Neural progenitor cell (in vitro differentiated cells): ENCODE measurements around the gene OR8S1. TPM values are rescaled to one million over a fixed set of nuclear protein-coding genes. Genes with fewer than 3 reads are reported as not detected.
"Not testable (repeated sequence)": the region's sequence is repeated elsewhere in the genome, so short reads cannot be mapped to it uniquely, and the experiment has no call there.

Source experiments
- DNase-seq: peaks from one replicate; pipeline ENCODE4 v3.0.0-alpha.2; 2016; ENCODE audit warnings: low spot score
- H2AFZ ChIP-seq: fragments of 200-600 bp; sonication (generic); replicated peaks from 2 replicates; pipeline ENCODE4 v1.6.1; 2016; ENCODE audit warnings: antibody characterized with exemption
- H3F3A ChIP-seq: fragments of 200-600 bp; sonication (generic); 2 replicates; pipeline ENCODE4 v1.6.1; 2016; ENCODE audit warnings: antibody characterized with exemption, low read depth
- H3K27ac ChIP-seq: fragments of 200-600 bp; sonication (generic); 2 replicates; pipeline ENCODE4 v1.5.1; 2016; ENCODE audit warnings: mild to moderate bottlenecking
- H3K27me3 ChIP-seq: fragments of 200-600 bp; sonication (generic); 2 replicates; pipeline ENCODE4 v1.6.1; 2016; ENCODE audit warnings: mild to moderate bottlenecking, moderate library complexity
- H3K36me3 ChIP-seq: fragments of 200-600 bp; sonication (generic); 2 replicates; pipeline ENCODE4 v1.5.1; 2016
- H3K4me1 ChIP-seq: fragments of 200-600 bp; sonication (generic); 2 replicates; pipeline ENCODE4 v1.6.1; 2016; ENCODE audit warnings: mixed run types
- H3K4me2 ChIP-seq: fragments of 200-600 bp; sonication (generic); 2 replicates; pipeline ENCODE4 v1.6.1; 2016
- H3K4me3 ChIP-seq: fragments of 200-600 bp; sonication (generic); 2 replicates; pipeline ENCODE4 v1.5.1; 2016
- H3K79me2 ChIP-seq: fragments of 200-600 bp; sonication (generic); 2 replicates; pipeline ENCODE4 v1.6.1; 2016; ENCODE audit warnings: low read depth
- H3K9ac ChIP-seq: fragments of 200-600 bp; sonication (generic); 2 replicates; pipeline ENCODE4 v1.6.1; 2016
- H3K9me3 ChIP-seq: fragments of 200-600 bp; sonication (generic); 2 replicates; pipeline ENCODE4 v1.5.1; 2016; ENCODE audit warnings: low read depth
- H4K20me1 ChIP-seq: fragments of 200-600 bp; sonication (generic); 2 replicates; pipeline ENCODE4 v1.6.1; 2016; ENCODE audit warnings: low read depth
- H3K27ac Mint-ChIP-seq: 3 replicates; pipeline ENCODE4 v1.8.0; 2021; ENCODE audit warnings: mixed read lengths
- H3K27me3 Mint-ChIP-seq: 2 replicates; pipeline ENCODE4 v1.8.0; 2022; ENCODE audit warnings: low read depth, mild to moderate bottlenecking, inconsistent platforms, moderate library complexity, mixed read lengths; ENCODE audit not compliant: insufficient read depth
- H3K36me3 Mint-ChIP-seq: 3 replicates; pipeline ENCODE4 v1.8.0; 2021; ENCODE audit warnings: mixed read lengths
- H3K4me1 Mint-ChIP-seq: 3 replicates; pipeline ENCODE4 v1.8.0; 2021; ENCODE audit warnings: mixed read lengths
- H3K4me3 Mint-ChIP-seq: 3 replicates; pipeline ENCODE4 v1.8.0; 2021; ENCODE audit warnings: mild to moderate bottlenecking, moderate library complexity, mixed read lengths
- H3K9me3 Mint-ChIP-seq: 3 replicates; pipeline ENCODE4 v1.8.0; 2020; ENCODE audit warnings: mixed read lengths
- CTCF ChIP-seq: fragments of 200-600 bp; sonication (generic); IDR thresholded peaks from 2 replicates; pipeline ENCODE4 v1.5.1; 2017; ENCODE audit warnings: antibody characterized with exemption, mild to moderate bottlenecking
- EZH2 ChIP-seq: fragments of 200-600 bp; sonication (generic); IDR thresholded peaks from 2 replicates; pipeline ENCODE4 v1.6.1; 2017; ENCODE audit warnings: antibody characterized with exemption, mild to moderate bottlenecking, moderate library complexity
- EZH2phosphoT487 ChIP-seq: fragments of 200-600 bp; sonication (generic); IDR thresholded peaks from 2 replicates; pipeline ENCODE4 v1.6.1; 2017; ENCODE audit warnings: antibody characterized with exemption
- total RNA-seq: library from RNA; depleted of rRNA; stranded (reverse); fragments of >200 nt; gene quantifications from 2 replicates; pipeline ENCODE4 v1.2.3, GENCODE V29; 2015; ENCODE audit warnings: low replicate concordance

The OR8S1 gene
- total RNA-seq, 1 donor from 2014 or later: not detected

GRCh38 chr12:48514728-48515127 is 10.7 kb upstream of the OR8S1 start:
- Histone ChIP-seq H3K36me3 (no peaks in the 10 kb centered on the region), H3F3A (no peaks in the 10 kb centered on the region), H3K9me3 (peaks cover 3% of the 10 kb centered on the region), H2AFZ (no peak overlapping the region), H3K4me3 (no peak overlapping the region), H3K4me1 (no peaks in the 10 kb centered on the region), H4K20me1 (no peaks in the 10 kb centered on the region), H3K27ac (no peak overlapping the region), H3K27me3 (no peaks in the 10 kb centered on the region), H3K4me2 (no peak overlapping the region), H3K9ac (no peak overlapping the region), H3K79me2 (no peaks in the 10 kb centered on the region)
- Mint-ChIP-seq H3K27me3 (no peaks in the 10 kb centered on the region), H3K36me3 (no peaks in the 10 kb centered on the region), H3K9me3 (peaks cover 14% of the 10 kb centered on the region), H3K4me1 (no peaks in the 10 kb centered on the region), H3K4me3 (no peak overlapping the region), H3K27ac (no peak overlapping the region)
- TF ChIP-seq CTCF (no peak), EZH2 (no peak), EZH2phosphoT487 (no peak)
- DNase-seq: no peak

GRCh38 chr12:48520381-48520780 is 5.1 kb upstream of the OR8S1 start:
- not testable (repeated sequence) for H3K27ac Mint-ChIP-seq, DNase-seq, H2AFZ ChIP-seq, H3K4me3 ChIP-seq, H3K4me2 ChIP-seq, H3K9me3 ChIP-seq, H3K27ac ChIP-seq, H4K20me1 ChIP-seq, H3K4me1 ChIP-seq, H3K9me3 Mint-ChIP-seq, H3F3A ChIP-seq, H3K9ac ChIP-seq, H3K27me3 Mint-ChIP-seq, H3K79me2 ChIP-seq, H3K4me3 Mint-ChIP-seq, H3K36me3 Mint-ChIP-seq, H3K4me1 Mint-ChIP-seq, H3K36me3 ChIP-seq, H3K27me3 ChIP-seq

- Histone ChIP-seq H3K27ac (no peak overlapping the region), H3K4me1 (no peaks in the 10 kb centered on the region), H3F3A (no peaks in the 10 kb centered on the region), H3K4me3 (no peak overlapping the region), H3K36me3 (no peaks in the 10 kb centered on the region), H3K27me3 (no peaks in the 10 kb centered on the region), H3K9ac (no peak overlapping the region), H3K79me2 (no peaks in the 10 kb centered on the region), H2AFZ (no peak overlapping the region), H4K20me1 (no peaks in the 10 kb centered on the region), H3K9me3 (no peaks in the 10 kb centered on the region), H3K4me2 (no peak overlapping the region)
- Mint-ChIP-seq H3K27ac (no peak overlapping the region), H3K36me3 (no peaks in the 10 kb centered on the region), H3K4me3 (no peak overlapping the region), H3K4me1 (no peaks in the 10 kb centered on the region), H3K9me3 (peaks cover 2% of the 10 kb centered on the region), H3K27me3 (peaks cover 2% of the 10 kb centered on the region)
- no peak for DNase-seq
- TF ChIP-seq EZH2phosphoT487: no peak
- TF ChIP-seq EZH2: no peak
- TF ChIP-seq CTCF: no peak
These were observed 2.6 kb downstream of the OR8S1 start for GRCh38 chr12:48527891-48528670.

GRCh38 chr12:48532601-48533000 is 7.2 kb downstream of the OR8S1 start:
- Histone ChIP-seq H3K4me2 (no peak overlapping the region), H3K9ac (no peak overlapping the region), H3K27ac (no peak overlapping the region), H3K36me3 (no peaks in the 10 kb centered on the region), H3K79me2 (no peaks in the 10 kb centered on the region), H3K9me3 (no peaks in the 10 kb centered on the region), H3K27me3 (no peaks in the 10 kb centered on the region), H3F3A (no peaks in the 10 kb centered on the region), H3K4me1 (no peaks in the 10 kb centered on the region), H2AFZ (no peak overlapping the region), H4K20me1 (no peaks in the 10 kb centered on the region), H3K4me3 (no peak overlapping the region)
- no peaks in the 10 kb centered on the region for H3K27me3 Mint-ChIP-seq
- H3K36me3 Mint-ChIP-seq: no peaks in the 10 kb centered on the region
- DNase-seq: no peak
- no peak for TF ChIP-seq CTCF
- TF ChIP-seq EZH2: no peak
- no peaks in the 10 kb centered on the region for H3K4me1 Mint-ChIP-seq
- peaks cover 7% of the 10 kb centered on the region for H3K9me3 Mint-ChIP-seq
- H3K4me3 Mint-ChIP-seq: no peak overlapping the region
- no peak overlapping the region for H3K27ac Mint-ChIP-seq
